Body of pancreas (tissue), 4 donors: ENCODE measurements around the gene GCNT2.

Experiments
- CTCF ChIP-seq, 7 experiments: fragments of 450-650 bp in 4 of 7; fragments of 200-600 bp in 3 of 7; sonication (generic) in 3 of 7; IDR thresholded peaks; one replicate each; pipeline ENCODE4 v1.5.1; 2016 to 2019; ENCODE audit warnings: antibody characterized with exemption in 7 of 7
- POLR2A ChIP-seq, 3 donors: fragments of 450-650 bp; IDR thresholded peaks; one replicate each; pipeline ENCODE4 v1.6.1; 2016; ENCODE audit warnings: antibody characterized with exemption in 3 of 3, mild to moderate bottlenecking in 2 of 3

DNA sequence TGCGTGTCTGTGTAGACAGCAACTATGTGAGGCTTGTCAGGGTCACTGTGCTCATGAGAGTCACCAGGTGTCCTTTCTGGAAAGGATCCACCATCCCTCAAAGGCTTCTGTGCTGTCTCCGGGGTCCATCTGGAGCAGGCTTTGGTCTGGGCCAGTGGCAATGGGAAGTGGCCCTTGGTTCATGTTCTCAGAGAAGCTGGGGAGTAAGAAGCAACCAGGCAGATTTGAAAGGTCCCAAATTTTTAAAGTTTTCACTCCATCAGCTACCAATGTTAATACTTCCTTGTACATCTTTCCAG is 68.2 kb downstream of the GCNT2 start:
- TF ChIP-seq CTCF (IDR thresholded peaks at IDR 0.05) = no peak
- TF ChIP-seq POLR2A (IDR thresholded peaks at IDR 0.05) = no peak
